Lower lobe of right lung (tissue), 2 donors: ENCODE results near the gene MYO5A. TPM values are rescaled to one million over a fixed set of nuclear protein-coding genes. Genes with fewer than 3 reads are reported as not detected.
A peak's percentile ranks its signal among the peaks of the same experiment; 100 is the strongest.
"Not testable (repeated sequence)": the region's sequence is repeated elsewhere in the genome, so short reads cannot be mapped to it uniquely, and the experiment has no call there.

Experiments used
- ATAC-seq, 2 donors: fragments of 200-7000 bp; cut with Tn5 transposase; one replicate each; pipeline ENCODE4 v1.9.1; 2020 to 2022; ENCODE audit warnings: mild to moderate bottlenecking in 2 of 2, moderate library complexity in 2 of 2
- DNase-seq: peaks from one replicate; pipeline ENCODE4 v3.0.0-alpha.2; 2020
- H3K27ac ChIP-seq: fragments of 200-600 bp; one replicate; pipeline ENCODE4 v1.8.0; 2022
- H3K27me3 ChIP-seq: fragments of 200-600 bp; one replicate; pipeline ENCODE4 v1.8.0; 2022; ENCODE audit warnings: low read depth
- H3K36me3 ChIP-seq: fragments of 200-600 bp; one replicate; pipeline ENCODE4 v1.8.0; 2022; ENCODE audit warnings: mild to moderate bottlenecking
- H3K4me1 ChIP-seq: fragments of 200-600 bp; one replicate; pipeline ENCODE4 v1.8.0; 2022
- H3K4me3 ChIP-seq: fragments of 200-600 bp; one replicate; pipeline ENCODE4 v1.8.0; 2022; ENCODE audit warnings: mild to moderate bottlenecking
- H3K9me3 ChIP-seq: fragments of 200-600 bp; one replicate; pipeline ENCODE4 v1.8.0; 2022
- CTCF ChIP-seq: fragments of 200-600 bp; IDR thresholded peaks from one replicate; pipeline ENCODE4 v1.8.0; 2022; ENCODE audit warnings: antibody characterized with exemption, mild to moderate bottlenecking
- intact Hi-C: fragments of 100-400 bp; cut with DNase I; formaldehyde crosslinking; loops from one replicate; pipeline ENCODE4 v1.11.0; 2022
- long read RNA-seq: library from polyadenylated mRNA; unstranded; transcript quantifications from one replicate; pipeline ENCODE4 v2.0.0, GENCODE V29; 2021
- total RNA-seq: library from RNA; stranded (reverse); fragmentation: NEBNext Ultra II Directional; extraction: Animal tissue kit (Norgen Biotek cat#: 25700); gene quantifications from one replicate; pipeline ENCODE4 v1.2.1, GENCODE V29; 2021
- donor health status: DM: no; HTN: yes; CAD: no; lungs with severe emphysema.

The MYO5A gene
- total RNA-seq: 36.1 TPM
- long read RNA-seq, partial matches to known transcripts: 9 of 19 reads
- long read RNA-seq, other reads (novel, unspliced or antisense): 10 of 19 reads

DNA sequence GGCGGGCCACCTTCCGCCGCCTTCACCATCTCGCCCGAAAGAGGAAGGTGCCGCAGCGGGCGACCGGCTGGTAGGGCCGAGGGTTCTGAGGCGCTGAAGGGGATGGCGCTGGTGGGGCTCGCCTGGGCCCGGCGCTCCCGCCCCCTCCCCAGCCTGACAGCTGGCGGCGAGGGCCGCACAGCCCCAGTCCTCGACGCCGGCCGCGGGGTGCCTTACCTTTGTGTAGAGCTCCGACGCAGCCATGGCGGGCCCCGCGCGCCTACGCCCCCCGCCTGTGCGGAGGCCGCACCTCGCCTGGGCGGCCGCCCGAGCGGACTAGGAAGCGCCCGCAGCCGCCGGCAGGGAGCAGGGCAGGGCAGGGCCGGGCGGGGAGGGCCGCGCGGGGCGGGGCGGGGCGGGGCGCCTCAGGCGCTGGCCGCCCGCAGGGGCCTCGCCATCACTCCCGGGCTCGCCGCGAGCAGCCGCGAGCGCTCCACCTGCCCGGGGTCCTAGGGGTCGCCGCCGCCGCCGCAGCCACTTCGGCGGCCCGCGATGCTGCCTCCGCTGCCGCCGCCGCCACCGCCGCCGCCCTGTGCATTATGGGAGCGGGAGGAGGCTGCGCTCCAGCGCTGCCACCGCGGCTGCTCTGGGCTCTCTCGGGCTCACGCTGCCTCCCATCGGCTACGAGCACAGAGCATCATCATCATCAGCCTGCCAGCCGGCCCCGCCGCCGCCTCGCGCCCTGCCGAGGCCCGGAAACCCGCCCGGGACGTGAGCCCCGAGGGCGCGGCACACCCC lies at the start of gene MYO5A:
Gene MYO5A, minus strand, starts transcription at position 317 of the 777 bp plus-strand sequence. Its CDS starts 74 bp downstream, at position 243.
- TF ChIP-seq CTCF: peak; percentile 33
- peaks cover 10% of the 10 kb centered on the region for H3K27me3 ChIP-seq
- intact Hi-C loops: no loop called here
- H3K9me3 ChIP-seq: no peaks in the 10 kb centered on the region
- H3K27ac ChIP-seq: peak within 1 kb of the TSS; percentile 83
- H3K4me1 ChIP-seq: peaks cover 28% of the 10 kb centered on the region
- DNase-seq: peak; percentile 84
- peak within 1 kb of the TSS; percentile 76 for H3K4me3 ChIP-seq
- ATAC-seq: peak; percentile 95 to 96
- H3K36me3 ChIP-seq: no peaks in the 10 kb centered on the region

DNA sequence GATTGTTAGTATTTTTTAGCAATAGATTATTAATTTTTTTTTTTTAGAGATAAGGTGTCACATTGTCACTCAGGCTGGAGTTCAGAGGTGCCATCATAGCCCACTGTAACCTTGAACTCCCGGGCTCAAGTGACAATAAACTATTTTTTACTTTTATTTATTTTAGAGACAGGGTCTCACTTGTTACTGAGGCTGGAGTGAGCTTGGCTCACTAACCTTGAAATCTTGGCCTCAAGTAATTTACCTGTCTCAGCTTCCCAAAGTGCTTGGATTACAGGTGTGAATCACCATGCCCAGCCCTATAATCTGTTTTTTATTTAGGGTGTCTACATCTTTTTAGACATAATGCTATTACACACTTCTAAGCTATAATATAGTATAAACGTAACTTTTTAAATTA lies 48.0 kb upstream of the MYO5A start:
- Histone ChIP-seq H3K36me3 (peaks cover 4% of the 10 kb centered on the region), H3K27ac (no peak overlapping the region), H3K9me3 (no peaks in the 10 kb centered on the region), H3K4me3 (no peak overlapping the region), H3K27me3 (no peaks in the 10 kb centered on the region), H3K4me1 (no peaks in the 10 kb centered on the region)
- intact Hi-C loops: no loop called here
- DNase-seq: no peak
- ATAC-seq: no peak
- TF ChIP-seq CTCF: no peak

DNA sequence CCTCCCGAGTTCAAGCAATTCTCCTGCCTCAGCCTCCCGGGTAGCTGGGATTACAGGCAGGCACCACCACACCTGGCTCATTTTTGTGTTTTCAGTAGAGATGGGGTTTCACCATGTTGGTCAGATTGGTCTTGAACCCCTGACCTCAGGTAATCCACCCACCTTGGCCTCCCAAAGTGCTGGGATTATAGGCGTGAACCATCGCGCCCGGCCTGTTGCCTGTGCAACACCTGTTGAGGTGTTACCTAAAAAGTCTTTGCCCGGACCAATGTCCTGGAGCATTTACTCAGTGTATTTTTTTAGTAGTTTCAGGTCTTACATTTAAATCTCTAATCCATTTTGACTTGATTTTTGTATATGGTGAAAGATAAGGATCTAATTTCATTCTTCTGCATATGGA lies 46.9 kb upstream of the MYO5A start:
- H3K27me3 ChIP-seq, H3K36me3 ChIP-seq, H3K27ac ChIP-seq, ATAC-seq, H3K9me3 ChIP-seq, H3K4me3 ChIP-seq, intact Hi-C loops, H3K4me1 ChIP-seq, DNase-seq: not testable (repeated sequence)

GRCh38 chr15:52575072-52575471 lies 46.4 kb upstream of the MYO5A start:
- no peak for ATAC-seq
- DNase-seq: no peak
- H3K4me3 ChIP-seq: no peak overlapping the region
- H3K36me3 ChIP-seq: no peaks in the 10 kb centered on the region
- TF ChIP-seq CTCF: no peak
- no peaks in the 10 kb centered on the region for H3K9me3 ChIP-seq
- H3K27me3 ChIP-seq: no peaks in the 10 kb centered on the region
- H3K27ac ChIP-seq: no peak overlapping the region
- intact Hi-C loops: no loop called here
- no peaks in the 10 kb centered on the region for H3K4me1 ChIP-seq

GRCh38 chr15:52574623-52575022 lies 45.9 kb upstream of the MYO5A start:
- H3K4me1 ChIP-seq, intact Hi-C loops, H3K36me3 ChIP-seq, H3K9me3 ChIP-seq, H3K4me3 ChIP-seq, DNase-seq, H3K27me3 ChIP-seq, H3K27ac ChIP-seq, ATAC-seq: not testable (repeated sequence)

DNA sequence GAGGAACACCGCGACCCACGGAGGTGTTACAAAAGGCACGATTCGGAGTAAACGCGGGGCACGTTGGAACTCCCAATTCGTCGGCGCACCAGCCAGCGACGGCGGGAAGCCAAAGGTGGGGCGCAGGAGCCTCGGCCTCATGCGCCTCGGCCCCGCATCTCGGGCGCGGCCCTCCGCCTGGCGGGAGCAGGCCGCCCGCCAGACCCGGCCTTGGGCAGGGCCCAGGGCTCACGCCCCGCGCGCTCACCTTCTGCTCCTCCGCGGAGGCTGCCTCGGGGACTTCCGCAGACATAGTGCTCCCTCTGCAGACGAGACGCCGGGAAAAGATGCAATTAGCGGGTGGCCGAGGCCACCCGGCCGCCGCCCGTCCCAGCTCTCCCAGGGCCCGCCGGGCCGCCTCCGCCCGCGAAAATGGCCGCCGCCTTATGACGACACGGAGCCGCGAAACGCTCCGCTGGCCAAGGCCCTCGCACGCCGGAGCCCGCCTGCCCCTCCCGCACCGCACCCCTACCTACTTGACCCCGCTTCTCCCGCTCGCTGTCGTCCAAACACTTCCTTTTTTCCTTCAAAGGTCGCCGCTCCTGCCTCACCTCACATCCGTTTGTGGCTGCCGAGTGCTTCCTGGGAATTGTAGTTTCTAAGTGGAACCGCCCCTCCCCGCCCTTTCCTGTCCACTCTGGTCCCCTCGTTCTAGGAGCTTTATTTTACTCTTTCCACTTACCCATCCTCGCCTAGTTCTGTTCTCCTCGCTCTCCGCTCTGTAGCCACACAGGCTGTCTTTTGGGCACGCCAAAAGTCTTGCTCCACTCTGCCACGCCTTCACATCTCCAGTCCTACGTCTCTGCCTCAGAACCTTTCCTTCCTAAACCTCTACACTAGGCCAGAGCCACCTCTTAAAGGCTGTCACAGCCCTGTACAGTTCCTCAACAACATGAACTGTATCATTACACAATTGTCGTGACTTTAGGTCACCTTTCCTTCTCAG lies 40.2 kb upstream of the MYO5A start, which contains the start of gene ARPP19:
Gene ARPP19, minus strand, starts transcription at position 430 of the 985 bp plus-strand sequence. Its CDS starts 138 bp downstream, at position 292.
- intact Hi-C loops: no loop called here
- peak; percentile 94 for DNase-seq

More for the DNA sequence above, 40.2 kb upstream of the MYO5A start, which contains the start of gene ARPP19:
- no peak for TF ChIP-seq CTCF
- Histone ChIP-seq H3K36me3 (no peaks in the 10 kb centered on the region), H3K4me1 (peaks cover 38% of the 10 kb centered on the region), H3K27me3 (no peaks in the 10 kb centered on the region), H3K27ac (peak within 1 kb of the TSS; percentile 97), H3K9me3 (no peaks in the 10 kb centered on the region), H3K4me3 (peak within 1 kb of the TSS; percentile 82)
- ATAC-seq: peak; percentile 96
